ENCODE measurements around the gene RRM2. TPM values are rescaled to one million over a fixed set of nuclear protein-coding genes. Genes with fewer than 3 reads are reported as not detected.
A peak's percentile ranks its signal among the peaks of the same experiment; 100 is the strongest.

The RRM2 gene
- polyA plus RNA-seq, 3 donors, result 1.5 TPM; not detected in 2

DNA sequence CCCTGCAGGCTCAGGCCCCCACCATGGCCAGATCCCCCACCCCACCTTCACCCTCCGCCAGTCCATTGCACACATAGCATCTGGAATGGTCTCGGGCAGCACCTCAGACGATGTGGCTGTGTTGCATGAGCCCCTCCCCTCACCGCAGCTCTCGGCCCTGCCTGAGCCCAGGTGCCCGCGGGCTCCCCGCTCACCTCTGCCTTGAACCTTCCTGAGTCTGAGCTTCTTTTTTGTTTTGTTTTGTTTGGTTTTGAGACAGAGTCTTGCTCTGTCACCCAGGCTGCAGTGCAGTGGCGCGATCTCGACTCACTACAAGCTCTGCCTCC lies 20.1 kb downstream of the RRM2 start:
- Mint-ChIP-seq H3K27me3 (ENCODE audit: low read depth in 3 of 3) (no peaks in the 10 kb centered on the region), H3K4me3 (no peak overlapping the region), H3K27ac (peak overlapping the region in 2 of 7 donors; percentile 64 to 67), H3K4me1 (no peaks in the 10 kb centered on the region), H3K36me3 (peaks cover 43 to 73% of the 10 kb centered on the region in 2 donors), H3K9me3 (peaks cover 0 to 2% (median 0%) of the 10 kb centered on the region in 7 donors)
- H3K4me2 ChIP-seq (replicated peaks; ENCODE audit: extremely low read depth, low read length, poor library complexity, severe bottlenecking), result no peak overlapping the region
- no peaks in the 10 kb centered on the region for H4K20me1 ChIP-seq (ENCODE audit: insufficient read depth, low read length)
- no peaks in the 10 kb centered on the region for H3K9me3 ChIP-seq (replicated peaks in 1 of 2; ENCODE audit: control insufficient read depth in 1 of 2, insufficient read depth in 1 of 2, low read length in 2 of 2)
- H3K4me3 ChIP-seq (replicated peaks in 1 of 3; ENCODE audit: low read depth in 2 of 3, low read length in 3 of 3), result no peak overlapping the region
- no peak overlapping the region for H2AFZ ChIP-seq (ENCODE audit: insufficient read depth, low read depth, low read length, poor library complexity, severe bottlenecking)
- H3K27ac ChIP-seq (ENCODE audit: low read depth in 1 of 2, low read length in 2 of 2), result no peak overlapping the region
- peaks cover 9% of the 10 kb centered on the region for H3K79me2 ChIP-seq (ENCODE audit: insufficient read depth, low read length)
- TF ChIP-seq, protein P1, sequence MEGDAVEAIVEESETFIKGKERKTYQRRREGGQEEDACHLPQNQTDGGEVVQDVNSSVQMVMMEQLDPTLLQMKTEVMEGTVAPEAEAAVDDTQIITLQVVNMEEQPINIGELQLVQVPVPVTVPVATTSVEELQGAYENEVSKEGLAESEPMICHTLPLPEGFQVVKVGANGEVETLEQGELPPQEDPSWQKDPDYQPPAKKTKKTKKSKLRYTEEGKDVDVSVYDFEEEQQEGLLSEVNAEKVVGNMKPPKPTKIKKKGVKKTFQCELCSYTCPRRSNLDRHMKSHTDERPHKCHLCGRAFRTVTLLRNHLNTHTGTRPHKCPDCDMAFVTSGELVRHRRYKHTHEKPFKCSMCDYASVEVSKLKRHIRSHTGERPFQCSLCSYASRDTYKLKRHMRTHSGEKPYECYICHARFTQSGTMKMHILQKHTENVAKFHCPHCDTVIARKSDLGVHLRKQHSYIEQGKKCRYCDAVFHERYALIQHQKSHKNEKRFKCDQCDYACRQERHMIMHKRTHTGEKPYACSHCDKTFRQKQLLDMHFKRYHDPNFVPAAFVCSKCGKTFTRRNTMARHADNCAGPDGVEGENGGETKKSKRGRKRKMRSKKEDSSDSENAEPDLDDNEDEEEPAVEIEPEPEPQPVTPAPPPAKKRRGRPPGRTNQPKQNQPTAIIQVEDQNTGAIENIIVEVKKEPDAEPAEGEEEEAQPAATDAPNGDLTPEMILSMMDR (IDR thresholded peaks at IDR 0.05), result no peak
- no peak overlapping the region for H3K9ac ChIP-seq (ENCODE audit: insufficient read depth, low read length, poor library complexity, severe bottlenecking)
- peaks cover 35 to 69% of the 10 kb centered on the region in 2 donors for H3K36me3 ChIP-seq (replicated peaks in 1 of 2; ENCODE audit: control insufficient read depth in 1 of 2, insufficient read depth in 2 of 2, low read length in 2 of 2)
- 96% methylated on average over 10 of the region's 11 CpGs for whole genome bisulfite sequencing (ENCODE audit: insufficient coverage)
- H3K4me1 ChIP-seq (ENCODE audit: control insufficient read depth in 1 of 2, insufficient read depth in 2 of 2, low read length in 2 of 2), result no peaks in the 10 kb centered on the region
- DNase-seq, result no peak
- intact Hi-C loops (cut with micrococcal nuclease), result no loop called here
- H3K27me3 ChIP-seq (ENCODE audit: control insufficient read depth in 2 of 2, insufficient read depth in 2 of 2, low read length in 2 of 2), result no peaks in the 10 kb centered on the region

DNA sequence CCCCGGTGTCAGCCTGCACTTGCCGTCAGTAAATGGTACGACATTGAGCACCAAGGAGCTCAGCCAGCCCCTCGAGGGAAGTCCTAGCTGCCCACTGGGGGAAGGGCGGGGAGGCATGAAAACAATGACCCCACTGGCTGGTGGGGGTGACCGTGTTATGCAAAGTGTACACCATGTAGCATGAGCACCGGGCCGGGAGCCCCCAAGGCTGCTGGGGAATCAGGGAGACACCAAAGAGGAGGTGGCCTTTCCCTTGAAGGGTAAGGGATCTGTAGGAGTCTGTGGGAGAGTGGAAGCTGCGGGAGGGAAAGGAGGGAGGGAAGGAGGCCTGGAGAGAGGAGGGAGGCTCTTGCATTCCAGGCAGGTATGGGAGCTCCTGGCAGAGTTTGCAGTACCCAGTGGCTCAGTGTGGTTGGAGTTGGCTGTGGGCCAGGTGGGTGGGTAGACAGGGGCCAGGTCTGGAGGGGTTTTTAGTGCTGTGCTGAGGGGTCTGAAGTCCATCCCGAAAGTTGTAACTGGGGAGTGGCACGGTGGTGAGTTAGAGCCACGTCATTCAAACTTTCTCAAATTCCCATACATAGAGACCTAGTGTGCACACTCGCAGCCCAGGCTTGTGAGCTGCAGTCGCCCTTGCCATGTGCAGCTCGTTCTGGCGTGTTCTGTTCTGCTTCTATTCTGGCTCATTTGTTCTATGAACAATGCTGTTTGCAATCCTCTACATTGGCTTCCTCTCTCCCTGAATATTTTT lies 22.4 kb downstream of the RRM2 start:
- intact Hi-C loops (cut with micrococcal nuclease), result no loop called here
- no peaks in the 10 kb centered on the region for H3K4me1 Mint-ChIP-seq

More for the DNA sequence above, 22.4 kb downstream of the RRM2 start:
- TF ChIP-seq, protein P1 (IDR thresholded peaks at IDR 0.05), result no peak
- peaks cover 61 to 91% of the 10 kb centered on the region in 2 donors for H3K36me3 Mint-ChIP-seq
- peaks cover 33 to 81% of the 10 kb centered on the region in 2 donors for H3K36me3 ChIP-seq (replicated peaks in 1 of 2; ENCODE audit: control insufficient read depth in 1 of 2, insufficient read depth in 2 of 2, low read length in 2 of 2)
- H3K4me3 ChIP-seq (replicated peaks in 1 of 3; ENCODE audit: low read depth in 2 of 3, low read length in 3 of 3), result no peak overlapping the region
- H3K27me3 Mint-ChIP-seq (ENCODE audit: low read depth in 3 of 3), result no peaks in the 10 kb centered on the region
- H4K20me1 ChIP-seq (ENCODE audit: insufficient read depth, low read length), result no peaks in the 10 kb centered on the region
- no peaks in the 10 kb centered on the region for H3K4me1 ChIP-seq (ENCODE audit: control insufficient read depth in 1 of 2, insufficient read depth in 2 of 2, low read length in 2 of 2)
- no peaks in the 10 kb centered on the region for H3K9me3 ChIP-seq (replicated peaks in 1 of 2; ENCODE audit: control insufficient read depth in 1 of 2, insufficient read depth in 1 of 2, low read length in 2 of 2)
- no peak for DNase-seq
- peaks cover 7% of the 10 kb centered on the region for H3K79me2 ChIP-seq (ENCODE audit: insufficient read depth, low read length)
- H3K9ac ChIP-seq (ENCODE audit: insufficient read depth, low read length, poor library complexity, severe bottlenecking), result no peak overlapping the region
- no peak overlapping the region for H3K4me2 ChIP-seq (replicated peaks; ENCODE audit: extremely low read depth, low read length, poor library complexity, severe bottlenecking)
- H2AFZ ChIP-seq (ENCODE audit: insufficient read depth, low read depth, low read length, poor library complexity, severe bottlenecking), result no peak overlapping the region
- H3K9me3 Mint-ChIP-seq, result peaks cover 0 to 2% (median 0%) of the 10 kb centered on the region in 7 donors
- peak overlapping the region in 2 of 7 donors; percentile 58 to 81 for H3K27ac Mint-ChIP-seq
- H3K27me3 ChIP-seq (ENCODE audit: control insufficient read depth in 2 of 2, insufficient read depth in 2 of 2, low read length in 2 of 2), result no peaks in the 10 kb centered on the region
- WGBS (ENCODE audit: insufficient coverage), result 97% methylated on average over 14 of the region's 16 CpGs
- no peak overlapping the region for H3K4me3 Mint-ChIP-seq
- no peak overlapping the region for H3K27ac ChIP-seq (ENCODE audit: low read depth in 1 of 2, low read length in 2 of 2)
